ENCODE results near the gene ENGASE.

DNA sequence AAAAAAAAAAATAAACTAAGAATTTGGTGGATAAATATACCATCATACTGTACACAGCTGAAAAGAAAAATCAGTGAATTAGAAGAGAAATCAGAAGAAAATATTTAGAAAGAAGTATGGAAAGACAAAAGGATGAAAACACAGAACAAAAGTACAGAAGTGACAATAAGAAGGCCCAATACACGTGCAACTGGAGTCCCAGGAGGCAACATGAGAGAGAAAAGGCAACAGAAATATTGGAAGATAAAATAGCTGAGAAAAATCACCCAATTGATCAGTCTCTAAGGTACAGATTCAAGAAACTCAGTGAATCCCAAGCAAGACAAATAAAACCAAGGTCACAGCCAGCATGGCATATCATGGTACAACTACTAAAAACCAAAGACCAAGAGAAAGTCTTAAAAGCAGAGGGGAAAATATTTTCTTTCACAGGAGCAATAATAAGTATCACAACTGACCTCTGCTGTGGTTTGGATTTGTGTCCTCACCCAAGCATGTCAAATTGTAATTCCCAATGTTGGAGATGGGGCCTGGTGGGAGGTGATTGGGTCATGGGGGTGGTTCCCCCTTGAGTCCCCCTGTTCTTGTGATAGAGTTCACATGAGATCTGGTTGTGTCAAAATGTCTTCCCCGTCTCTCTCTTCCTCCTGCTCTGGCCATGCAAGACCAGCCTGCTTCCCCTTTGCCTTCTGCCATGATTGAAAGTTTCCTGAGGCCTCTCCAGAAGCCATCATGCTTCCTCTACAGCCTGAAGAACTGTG is 20.2 kb upstream of the ENGASE start:
- TF ChIP-seq ZNF384 (IDR thresholded peaks at IDR 0.05) (no peak), ELF4 (IDR thresholded peaks at IDR 0.05) (no peak)
